GM21423 (cell line): ENCODE results near the gene RFK.
"Not testable (repeated sequence)": the region's sequence is repeated elsewhere in the genome, so short reads cannot be mapped to it uniquely, and the experiment has no call there.

Experiments used
- ATAC-seq: cut with Tn5 transposase; IDR thresholded peaks from one replicate; pipeline ENCODE4 v1.9.1; 2021; ENCODE audit warnings: mild to moderate bottlenecking, moderate library complexity; ENCODE audit not compliant: unreplicated experiment

Gene RFK

DNA sequence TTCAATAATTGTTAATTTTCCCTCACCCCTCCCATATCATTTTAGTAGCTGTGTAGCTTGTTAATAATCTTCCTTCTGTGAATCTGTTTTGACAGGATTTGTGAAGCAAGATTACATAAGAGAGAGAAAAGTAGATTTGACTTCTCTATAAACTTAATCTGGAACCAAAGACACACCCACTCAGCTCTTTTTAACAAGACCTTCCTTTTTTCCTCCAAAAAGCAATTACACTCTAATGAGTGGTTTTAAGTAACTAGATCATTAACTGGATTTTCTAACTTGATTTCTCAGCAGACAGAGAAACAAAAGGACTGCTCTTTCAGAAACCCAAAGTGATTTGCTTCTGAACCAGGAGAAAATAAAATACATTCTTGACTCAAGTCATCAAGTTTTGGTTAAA, 21.9 kb downstream of the RFK start:
- no peak for ATAC-seq

DNA sequence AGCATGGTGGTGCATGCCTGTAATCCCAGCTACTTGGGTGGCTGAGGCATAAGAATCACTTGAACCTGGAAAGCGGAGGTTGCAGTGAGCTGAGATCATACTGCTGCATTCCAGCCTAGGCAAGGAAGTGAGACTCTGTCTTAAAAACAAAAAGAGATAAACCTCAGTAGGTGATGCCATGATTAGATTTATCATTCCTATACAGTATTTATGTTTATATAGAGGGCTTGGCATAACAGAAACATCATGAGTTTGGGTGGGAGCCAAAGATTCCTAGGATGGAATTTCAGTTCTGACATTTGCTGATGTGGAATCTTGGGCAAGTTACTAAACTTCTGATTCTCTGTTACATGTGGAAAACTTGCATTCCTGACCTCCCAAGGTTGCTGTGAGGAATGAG, 22.3 kb downstream of the RFK start:
- no peak for ATAC-seq

DNA sequence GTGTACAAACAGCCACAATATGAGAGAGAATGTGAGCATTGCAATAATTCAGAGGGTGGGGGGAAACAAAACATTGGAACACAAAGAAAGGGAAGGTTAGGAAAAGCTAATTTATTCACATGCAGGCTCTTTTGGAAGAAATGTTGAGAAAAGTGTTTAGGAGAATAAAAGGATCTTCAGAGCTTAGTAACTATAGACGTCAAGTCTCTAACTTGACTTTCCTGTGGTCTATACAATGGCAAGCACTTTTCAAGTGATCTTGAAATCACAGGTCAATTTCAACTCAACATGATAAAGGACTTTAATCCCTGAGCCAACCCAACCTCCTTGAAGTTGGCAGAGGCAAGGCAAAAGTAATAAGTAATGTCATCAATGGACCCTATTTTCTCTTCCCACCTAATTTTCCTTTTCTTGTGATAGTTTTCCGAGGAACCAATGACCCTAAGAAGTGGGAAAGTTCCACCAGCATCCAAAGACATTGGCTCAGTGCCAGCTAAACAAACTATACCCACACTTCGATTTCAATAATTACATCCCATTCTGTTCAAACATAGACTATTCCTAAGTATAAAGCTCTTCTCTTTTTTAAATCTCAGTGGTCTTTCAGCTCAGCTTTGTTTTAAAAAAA, 23.7 kb downstream of the RFK start:
- no peak for ATAC-seq

DNA sequence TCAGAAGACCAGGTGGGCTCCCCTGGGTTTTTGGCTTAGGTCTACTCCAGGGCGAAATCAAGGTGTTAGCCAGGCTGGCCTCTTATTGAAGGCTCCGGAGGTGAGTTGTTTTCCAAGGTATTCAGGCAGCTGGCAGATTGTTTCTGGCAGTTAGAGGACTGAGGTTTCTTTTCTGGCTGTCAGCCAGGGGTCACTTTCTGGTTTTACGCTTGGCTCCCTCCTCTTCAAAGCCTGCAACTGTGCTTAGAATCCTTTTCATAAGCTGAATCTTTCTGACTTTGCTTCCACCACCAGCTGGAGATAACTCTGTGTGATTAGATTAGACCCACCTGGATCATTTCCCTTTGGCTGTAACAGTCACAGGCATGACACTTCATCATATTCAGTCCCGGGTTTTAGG, 24.6 kb downstream of the RFK start:
- ATAC-seq = peak; percentile 66

DNA sequence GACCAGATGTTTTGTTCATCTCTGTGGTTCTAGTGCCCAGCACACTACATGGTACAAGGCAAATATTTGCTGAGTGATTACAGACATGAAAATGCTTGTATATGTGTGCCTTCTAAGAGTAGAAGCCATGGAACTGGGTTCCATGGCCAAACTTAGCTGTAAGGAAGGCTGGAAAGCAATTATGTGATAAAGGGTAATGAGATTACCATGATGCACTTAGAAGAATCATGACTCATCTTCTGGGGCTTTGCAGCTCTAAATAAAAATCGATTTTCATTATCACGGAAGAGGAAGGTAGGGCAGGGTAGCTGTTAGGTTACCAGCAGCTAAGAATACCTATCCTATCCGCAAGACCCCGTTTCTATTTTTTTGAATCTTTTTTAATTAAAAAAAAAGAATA, 28.0 kb downstream of the RFK start:
- no peak for ATAC-seq

DNA sequence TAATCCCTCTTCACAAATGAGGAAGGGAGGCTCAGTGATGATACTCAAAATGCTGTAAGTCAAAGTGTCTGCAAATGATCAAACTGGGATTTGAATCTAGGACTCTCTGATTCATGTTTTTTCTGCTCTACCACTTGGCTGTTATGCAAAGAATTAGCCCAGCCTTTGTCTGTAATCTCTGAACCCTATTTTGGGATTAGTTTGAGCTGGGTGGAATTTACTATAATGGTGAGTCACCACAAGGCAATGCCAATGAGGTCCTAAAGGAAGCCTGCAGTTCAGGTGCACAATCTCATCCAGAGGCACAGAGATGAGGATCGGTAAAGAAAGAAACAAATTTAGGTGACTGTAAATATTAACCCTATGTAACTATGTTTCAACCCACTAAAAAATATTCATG, 29.2 kb downstream of the RFK start:
- no peak for ATAC-seq

DNA sequence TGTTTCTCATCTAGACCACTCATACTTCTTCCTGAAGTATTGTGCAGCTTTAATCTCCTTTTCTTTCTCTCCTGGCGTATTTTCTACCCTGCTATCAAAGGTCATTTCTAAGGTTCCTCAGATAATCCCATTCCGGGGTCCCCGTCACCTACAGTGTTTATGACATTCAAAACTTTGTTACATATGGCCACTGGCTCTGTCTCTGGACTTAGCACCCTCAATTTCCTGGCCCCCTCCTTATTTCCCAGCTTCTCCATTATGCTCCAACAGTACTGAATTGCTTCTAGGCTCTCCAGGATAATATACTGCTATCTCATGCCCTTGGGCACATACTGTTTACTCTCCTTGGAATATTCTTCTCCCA, 31.2 kb downstream of the RFK start:
- no peak for ATAC-seq

DNA sequence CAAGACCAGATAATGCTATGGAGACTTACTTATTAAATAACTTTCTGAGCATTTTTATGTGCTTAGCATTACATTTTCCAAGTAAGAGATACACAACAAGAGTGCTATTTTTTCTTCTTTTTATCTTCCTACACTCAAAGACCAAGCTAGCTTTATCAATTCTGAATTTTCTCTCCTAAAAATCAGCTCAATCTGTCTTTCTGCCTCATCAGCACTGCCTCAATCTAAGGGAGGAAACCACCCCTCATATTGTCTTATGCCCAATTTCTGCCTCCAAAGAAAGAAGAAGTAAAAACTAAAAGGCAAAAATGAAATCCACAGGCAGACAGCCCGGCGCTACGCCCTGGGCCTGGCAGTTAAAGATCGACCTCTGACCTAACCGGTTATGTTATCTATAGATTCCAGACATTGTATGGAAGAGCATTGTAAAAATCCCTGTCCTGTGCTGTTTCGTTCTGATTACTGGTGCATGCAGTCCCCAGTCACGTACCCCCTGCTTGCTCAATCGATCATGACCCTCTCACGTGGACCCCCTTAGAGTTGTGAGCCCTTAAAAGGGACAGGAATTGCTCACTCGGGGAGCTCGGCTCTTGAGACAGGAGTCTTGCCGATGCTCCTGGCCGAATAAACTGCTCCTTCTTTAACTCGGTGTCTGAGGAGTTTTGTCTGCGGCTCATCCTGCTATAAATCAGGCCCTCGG, 31.7 kb downstream of the RFK start:
- ATAC-seq = not testable (repeated sequence)

DNA sequence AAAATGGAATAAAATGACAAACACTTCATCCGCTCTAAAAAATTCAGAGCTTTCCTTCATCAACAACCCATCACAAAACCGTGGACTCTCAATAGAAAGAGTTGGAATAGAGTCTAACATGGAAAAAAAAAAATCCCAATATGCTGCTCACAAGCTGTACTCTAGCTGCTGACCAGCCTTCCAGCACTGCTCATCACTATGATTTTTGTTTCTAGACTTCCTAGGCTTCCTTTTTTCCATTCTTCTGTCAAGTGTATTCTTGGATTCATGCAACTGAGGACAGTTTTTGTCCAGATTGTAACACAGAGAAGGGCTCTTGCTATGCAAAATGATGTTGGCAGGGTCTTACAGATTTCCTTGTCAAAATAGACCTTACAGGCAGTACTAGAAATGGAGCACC, 34.5 kb downstream of the RFK start:
- no peak for ATAC-seq

DNA sequence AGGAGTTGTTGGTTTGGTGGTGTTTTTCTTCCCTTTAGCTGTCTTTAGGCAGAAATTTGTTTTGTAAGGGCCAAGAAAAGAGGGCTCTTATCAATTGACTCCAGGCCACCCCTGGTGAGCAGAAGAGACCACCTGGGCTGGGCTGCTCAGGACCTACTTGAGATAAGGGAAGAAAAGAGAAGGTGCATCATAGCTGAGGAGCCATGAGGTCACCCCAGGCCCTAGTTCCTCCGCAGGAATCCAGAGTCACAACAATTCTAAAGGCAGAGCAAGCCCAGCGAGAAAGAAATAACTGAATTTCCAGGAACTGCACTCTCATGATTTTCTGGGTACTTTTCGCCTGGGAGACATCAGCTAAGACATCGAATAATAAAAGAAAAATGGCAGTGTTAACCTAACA, 34.9 kb downstream of the RFK start:
- ATAC-seq = no peak

DNA sequence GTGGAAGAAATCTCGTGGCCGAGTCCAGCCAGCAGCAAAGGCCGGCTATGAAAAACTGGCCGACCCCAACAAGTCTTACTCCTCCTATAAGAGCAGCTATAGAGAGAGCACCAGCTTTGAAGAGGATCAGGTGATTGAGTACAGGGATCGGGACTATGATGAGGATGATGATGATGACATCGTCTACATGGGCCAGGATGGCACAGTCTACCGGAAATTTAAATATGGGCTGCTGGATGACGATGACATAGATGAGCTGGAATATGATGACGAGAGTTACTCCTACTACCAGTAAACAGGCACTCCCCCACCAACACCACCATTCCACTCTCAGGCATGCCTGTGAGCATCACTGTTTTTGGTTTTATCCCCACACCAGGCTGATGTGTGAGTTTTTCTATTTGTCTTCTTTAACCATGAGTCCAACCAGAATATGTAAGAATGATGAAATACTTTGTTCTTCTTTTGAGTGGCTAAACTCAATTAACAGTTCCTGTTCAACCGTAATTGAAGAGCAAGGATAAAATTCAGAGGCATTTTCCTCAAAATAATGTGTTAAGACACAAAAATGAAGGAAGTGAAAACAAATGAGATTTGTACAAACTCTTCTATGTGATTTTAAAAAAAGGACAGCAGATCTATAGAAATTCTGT, 35.5 kb downstream of the RFK start:
- no peak for ATAC-seq

DNA sequence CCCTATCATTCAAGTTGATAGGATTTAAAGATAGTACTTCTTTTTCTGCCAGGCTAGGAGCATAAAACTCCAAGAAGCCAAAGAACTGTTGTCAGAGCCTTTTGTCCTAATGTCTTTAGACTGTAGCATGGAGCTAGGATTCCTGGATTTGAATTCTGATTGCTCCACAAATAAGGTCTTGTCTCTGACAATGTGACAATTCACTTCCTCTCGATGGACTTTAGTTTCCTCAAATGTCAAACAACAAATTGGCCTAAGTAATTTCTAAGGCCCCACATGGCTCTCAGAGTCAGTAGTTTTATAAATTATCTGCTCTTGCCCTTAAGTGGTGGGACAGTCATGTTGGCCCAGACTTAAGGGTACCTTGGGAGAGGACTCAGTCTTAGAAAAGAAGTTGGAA, 36.7 kb downstream of the RFK start:
- ATAC-seq = no peak

DNA sequence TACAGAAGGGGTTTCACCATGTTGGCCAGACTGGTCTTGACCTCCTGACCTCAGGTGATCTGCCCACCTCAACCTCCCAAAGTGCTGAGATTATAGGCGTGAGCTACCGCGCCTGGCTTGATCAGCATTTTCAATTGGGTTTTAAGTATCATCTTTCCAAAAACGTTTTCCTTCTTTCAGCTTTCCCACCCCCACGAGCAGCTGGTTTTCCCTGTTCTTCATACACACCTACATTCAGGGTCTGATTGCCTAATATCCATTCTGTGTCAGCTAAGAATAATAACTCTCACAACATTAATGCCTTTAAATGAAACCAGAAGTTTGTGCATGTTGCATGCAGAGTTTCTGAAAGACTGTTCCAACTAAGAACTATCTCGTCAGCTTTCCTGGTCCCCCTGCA, 38.3 kb downstream of the RFK start:
- no peak for ATAC-seq

DNA sequence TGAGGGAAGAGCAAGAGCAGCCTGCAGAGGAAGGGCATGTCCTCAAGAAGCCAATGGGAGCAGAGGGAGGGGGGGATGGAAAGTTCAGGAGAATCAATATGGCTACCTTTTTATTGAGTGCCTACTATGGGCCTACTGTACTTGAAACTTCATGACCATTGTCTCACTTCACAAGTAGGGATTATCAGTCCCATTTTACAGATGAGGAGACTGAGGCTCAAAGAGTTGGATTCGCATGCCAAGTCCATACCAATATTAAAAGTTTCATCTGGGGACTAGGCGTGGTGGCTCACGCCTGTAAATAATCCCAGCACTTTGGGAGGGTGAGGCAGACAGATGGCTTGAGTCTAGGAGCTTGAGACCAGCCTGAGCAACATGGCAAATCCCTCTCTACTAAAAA, 40.0 kb downstream of the RFK start:
- no peak for ATAC-seq

DNA sequence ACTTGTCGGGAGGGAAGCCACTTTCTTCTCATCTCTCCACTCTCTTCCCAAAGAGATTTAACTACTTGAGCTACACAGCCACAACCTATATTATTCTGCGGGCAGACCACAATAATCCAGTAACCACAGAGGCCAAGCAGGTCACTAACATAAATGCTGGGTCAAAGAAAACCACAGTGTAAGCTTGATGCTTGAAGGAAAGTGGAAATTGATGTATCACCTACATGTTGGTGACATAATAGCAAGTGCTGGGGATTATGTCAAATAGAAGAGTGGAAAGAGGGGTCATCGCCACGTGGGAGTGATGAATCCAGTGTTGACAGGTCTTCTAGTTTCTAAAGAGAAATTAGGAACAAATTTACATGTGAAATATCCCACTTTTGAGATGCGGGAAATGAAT, 40.9 kb downstream of the RFK start:
- ATAC-seq = no peak

DNA sequence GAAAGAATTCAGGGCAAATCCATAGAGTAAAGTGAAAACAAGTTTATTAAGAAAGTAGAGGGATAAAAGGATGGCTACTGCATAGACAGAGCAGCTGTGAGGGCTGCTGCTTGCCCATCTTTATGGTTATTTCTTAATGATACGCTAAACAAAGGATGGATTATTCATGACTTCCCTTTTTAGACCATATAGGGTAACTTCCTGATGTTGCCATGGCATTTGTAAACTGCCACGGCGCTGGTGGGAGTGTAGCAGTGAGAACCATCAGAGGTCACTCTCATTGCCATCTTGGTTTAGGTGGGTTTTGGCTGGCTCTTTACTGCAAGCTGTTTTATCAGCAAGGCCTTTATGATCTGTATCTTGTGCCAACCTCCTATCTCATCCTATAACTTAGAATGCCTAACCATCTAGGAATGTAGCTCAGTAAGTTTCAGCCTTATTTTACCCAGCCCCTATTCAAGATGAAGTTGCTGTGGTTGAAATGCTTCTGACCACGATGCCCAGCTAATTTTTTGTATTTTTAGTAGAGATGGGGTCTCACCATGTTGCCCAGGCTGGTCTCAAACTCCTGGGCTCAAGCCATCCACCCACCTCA, 42.1 kb downstream of the RFK start:
- ATAC-seq = no peak

DNA sequence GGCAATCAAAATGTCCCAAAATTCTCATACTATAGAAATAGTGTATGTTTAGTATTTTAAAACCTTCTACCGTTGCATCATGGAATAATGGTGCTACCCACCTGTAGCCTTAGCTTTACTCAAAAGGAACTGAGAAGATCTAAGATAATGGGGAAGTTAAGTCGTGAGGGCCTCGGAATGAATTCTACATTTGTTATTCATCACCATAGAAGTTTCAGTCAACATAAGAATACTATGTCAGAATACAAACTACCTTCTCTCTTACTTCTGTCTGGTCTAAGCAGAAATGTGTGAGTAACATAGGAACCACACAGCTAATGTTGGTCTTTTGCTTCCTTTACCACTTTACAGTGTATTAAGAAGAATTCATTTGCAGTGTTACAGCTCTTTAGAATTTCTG, 43.2 kb downstream of the RFK start:
- no peak for ATAC-seq

DNA sequence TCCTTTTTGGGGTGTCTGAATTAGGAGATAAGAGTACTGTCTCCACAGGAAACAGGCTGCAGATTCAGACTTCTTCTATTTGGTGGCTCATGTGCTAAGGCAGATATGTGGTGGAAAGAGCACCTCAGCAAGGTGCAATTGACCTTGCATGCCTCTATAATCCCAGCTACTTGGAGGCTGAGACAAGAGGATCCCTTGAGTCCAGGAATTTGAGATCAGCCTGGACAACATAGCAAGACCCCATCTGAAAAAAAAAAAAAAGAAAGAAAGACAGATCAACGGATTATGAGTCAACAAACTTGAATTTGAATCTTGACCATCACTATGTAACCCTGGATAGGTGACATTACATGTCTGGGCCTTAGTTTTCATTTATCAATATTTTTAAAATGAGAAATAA, 44.4 kb downstream of the RFK start:
- ATAC-seq = no peak

DNA sequence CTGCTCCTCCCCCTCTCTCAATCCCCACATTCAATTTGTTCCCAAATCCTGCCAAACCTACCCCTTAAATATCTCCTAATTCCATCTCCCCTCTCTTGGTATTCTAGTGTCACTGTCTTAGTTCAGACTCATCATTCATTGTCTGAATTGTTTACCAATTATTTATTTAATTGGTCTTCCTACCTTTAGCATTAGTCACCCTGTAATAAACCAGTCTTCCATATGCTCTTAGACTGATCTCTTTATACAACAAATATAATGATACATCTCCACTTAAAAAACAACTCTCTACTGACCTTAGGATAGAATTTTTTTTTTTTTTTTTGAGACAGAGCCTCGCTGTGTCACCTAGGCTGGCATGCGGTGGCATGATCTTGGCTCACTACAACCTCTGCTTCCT, 51.4 kb downstream of the RFK start:
- ATAC-seq = no peak

DNA sequence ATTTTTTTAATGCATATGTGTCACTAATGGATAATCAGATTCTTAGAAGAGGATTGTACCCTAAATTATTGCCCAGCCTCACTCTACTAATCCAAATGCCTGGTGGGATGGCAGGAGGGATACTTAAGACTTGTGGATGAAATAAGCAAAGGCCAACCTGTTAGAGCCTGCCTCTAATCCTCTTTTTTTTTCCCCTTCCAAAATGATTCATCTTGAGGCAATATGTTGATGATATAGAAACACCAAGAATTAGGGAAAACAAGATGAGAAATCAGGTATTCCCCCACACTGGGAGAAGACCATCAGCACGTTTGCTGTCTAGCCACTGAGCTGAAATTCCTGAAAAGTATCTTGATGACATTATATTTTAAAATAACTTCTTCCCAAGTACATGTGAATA, 52.0 kb downstream of the RFK start:
- no peak for ATAC-seq

DNA sequence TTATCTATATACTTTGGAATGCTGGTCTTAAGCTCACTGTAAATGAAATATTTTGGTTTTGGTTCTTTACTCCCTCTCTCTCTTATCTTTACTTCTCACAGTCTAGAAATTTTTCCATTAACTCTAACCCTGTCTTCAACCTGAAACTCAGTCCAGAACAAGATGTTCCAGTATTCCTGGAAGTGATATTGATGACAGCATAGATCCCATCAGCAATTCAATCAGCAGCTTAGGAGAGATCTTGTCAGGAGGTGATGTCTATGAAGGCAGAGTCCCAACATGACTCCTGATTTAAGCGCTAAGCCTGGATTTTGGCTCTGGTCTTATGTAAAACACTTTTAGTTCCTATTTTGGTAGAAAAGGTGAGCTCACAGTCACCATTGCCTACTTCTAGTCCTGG, 52.6 kb downstream of the RFK start:
- ATAC-seq = no peak

DNA sequence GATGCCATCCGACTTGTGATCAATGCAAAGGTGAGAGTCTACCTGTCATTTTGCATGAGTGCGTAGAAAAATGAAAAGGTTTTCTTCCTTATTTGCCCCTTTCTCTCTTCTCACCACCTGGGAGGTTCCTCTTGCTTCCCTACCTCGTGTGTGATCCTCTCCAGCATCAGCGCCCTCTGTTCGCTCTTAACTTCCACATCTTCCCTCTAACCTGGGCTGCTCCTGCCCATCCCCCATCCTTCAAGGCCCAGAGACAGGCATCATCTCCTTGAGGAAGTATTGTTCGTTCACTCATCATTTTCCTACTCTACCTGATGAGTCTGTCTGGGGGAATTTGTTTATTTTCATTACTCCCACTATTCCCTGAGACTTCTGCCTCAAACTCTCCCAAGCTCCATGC, 55.8 kb downstream of the RFK start:
- no peak for ATAC-seq
